Thymus (tissue), 14 donors: ENCODE data around the gene ZSCAN12. TPM values are rescaled to one million over a fixed set of nuclear protein-coding genes. Genes with fewer than 3 reads are reported as not detected.
"Not testable (repeated sequence)": the region's sequence is repeated elsewhere in the genome, so short reads cannot be mapped to it uniquely, and the experiment has no call there.

Experiments used
- DNase-seq, 9 donors: peaks; one replicate each; pipeline ENCODE4 v3.0.0-alpha.2; 2013; ENCODE audit warnings: low spot score in 9 of 9, low read depth in 6 of 9, missing footprints in 1 of 9
- H3K27ac ChIP-seq, 2 donors: one replicate each; pipeline ENCODE4 v1.5.1; 2013; ENCODE audit warnings: control low read depth in 1 of 2, low read depth in 1 of 2, low read length in 1 of 2, mild to moderate bottlenecking in 1 of 2, moderate library complexity in 1 of 2
- H3K27me3 ChIP-seq, 2 donors: one replicate each; pipeline ENCODE4 v1.5.1; 2013; ENCODE audit warnings: low read length in 1 of 2; ENCODE audit not compliant: control insufficient read depth in 2 of 2, insufficient read depth in 1 of 2
- H3K36me3 ChIP-seq, 2 donors: one replicate each; pipeline ENCODE4 v1.5.1; 2013; ENCODE audit warnings: low read length in 1 of 2, mild to moderate bottlenecking in 1 of 2, moderate library complexity in 1 of 2; ENCODE audit not compliant: control insufficient read depth in 2 of 2, insufficient read depth in 2 of 2
- H3K4me1 ChIP-seq, 2 donors: one replicate each; pipeline ENCODE4 v1.5.1; 2013; ENCODE audit warnings: low read length in 2 of 2; ENCODE audit not compliant: control insufficient read depth in 2 of 2, insufficient read depth in 2 of 2
- H3K4me3 ChIP-seq, 2 donors: one replicate each; pipeline ENCODE4 v1.5.1; 2013; ENCODE audit warnings: low read length in 2 of 2, control low read depth in 1 of 2, mild to moderate bottlenecking in 1 of 2
- H3K9me3 ChIP-seq, 2 donors: one replicate each; pipeline ENCODE4 v1.5.1; 2013; ENCODE audit warnings: low read length in 1 of 2, mild to moderate bottlenecking in 1 of 2; ENCODE audit not compliant: control insufficient read depth in 2 of 2, insufficient read depth in 1 of 2
- WGBS: extraction: QIAGEN DNeasy Blood & Tissue Kit; methylation state at CpG from one replicate; pipeline ENCODE4 v1.1.7; 2013; 5-methylcytosine and 5-hydroxymethylcytosine counted together
- long read RNA-seq, 10 donors: transcript quantifications; one replicate each; lab custom pipeline, GENCODE V29; 2026
- polyA plus RNA-seq: library from polyadenylated mRNA; stranded (reverse); fragments of 200-250 nt; gene quantifications from one replicate; pipeline ENCODE4 v1.2.3, GENCODE V29; 2013
- total RNA-seq: library from RNA; stranded (reverse); fragments of 120-200 nt; gene quantifications from one replicate; pipeline ENCODE4 v1.2.4, GENCODE V29; 2013
- donor health status: healthy.

Gene ZSCAN12
- 9.6 TPM for total RNA-seq
- 4.1 TPM for polyA plus RNA-seq
- long read RNA-seq, donor 1, result 0 reads
- long read RNA-seq, donor 2, result 0 reads
- long read RNA-seq, donor 3, result 0 reads
- long read RNA-seq, donor 4, partial matches to known transcripts, result 0 of 1 reads
- long read RNA-seq, donor 4, other reads (novel, unspliced or antisense), result 0 of 1 reads
- long read RNA-seq, donor 5, partial matches to known transcripts, result 0 of 3 reads
- long read RNA-seq, donor 5, other reads (novel, unspliced or antisense), result 0 of 3 reads
- long read RNA-seq, donor 6, result 0 reads
- long read RNA-seq, donor 7, partial matches to known transcripts, result 0 of 1 reads
- long read RNA-seq, donor 7, other reads (novel, unspliced or antisense), result 0 of 1 reads
- long read RNA-seq, donor 8, result 0 reads
- long read RNA-seq, donor 9, result 0 reads
- long read RNA-seq, donor 10, result 0 reads

GRCh38 chr6:28399350-28400121 is at the start of gene ZSCAN12:
TSS of gene ZSCAN12 (minus strand) at chr6:28399747. CDS start at chr6:28398405, 1,342 bp downstream.
- WGBS, result 2% methylated on average over 49 of the region's 49 CpGs
- H3K4me3 ChIP-seq, result peak within 1 kb of the TSS; percentile 77 to 100
- peaks cover 2 to 5% of the 10 kb centered on the region in 2 donors for H3K27me3 ChIP-seq
- H3K4me1 ChIP-seq, result peaks cover 10 to 12% of the 10 kb centered on the region in 2 donors
- peak within 1 kb of the TSS; percentile 69 to 80 for H3K27ac ChIP-seq
- peaks cover 14 to 22% of the 10 kb centered on the region in 2 donors for H3K36me3 ChIP-seq
- DNase-seq, result peak; percentile 67 to 95 (median 82)
- H3K9me3 ChIP-seq, result no peaks in the 10 kb centered on the region

DNA sequence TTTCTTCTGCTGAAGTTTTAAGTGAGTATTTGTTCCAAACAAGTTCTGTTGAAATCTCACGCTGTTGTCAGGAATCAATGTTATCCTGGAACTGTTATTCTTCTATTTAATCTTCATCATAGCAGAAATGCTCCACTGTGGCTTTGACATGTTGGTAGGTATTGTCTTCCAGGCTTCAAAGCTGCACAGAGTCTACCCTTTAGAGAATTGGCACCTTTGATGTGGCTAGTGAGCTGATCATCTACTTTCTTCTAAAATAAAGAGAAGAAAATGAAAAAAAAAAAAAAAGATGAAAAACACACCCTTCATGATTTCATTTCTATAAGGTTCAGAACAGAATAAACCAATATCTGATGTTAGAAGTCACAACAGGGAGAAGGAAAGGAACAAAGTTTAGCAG is 49.5 kb upstream of the ZSCAN12 start:
- Histone ChIP-seq H3K36me3 (no peaks in the 10 kb centered on the region), H3K27me3 (peaks cover 15% of the 10 kb centered on the region in 2 donors)
- WGBS, result 90% methylated on average over 1 of the region's 1 CpG

DNA sequence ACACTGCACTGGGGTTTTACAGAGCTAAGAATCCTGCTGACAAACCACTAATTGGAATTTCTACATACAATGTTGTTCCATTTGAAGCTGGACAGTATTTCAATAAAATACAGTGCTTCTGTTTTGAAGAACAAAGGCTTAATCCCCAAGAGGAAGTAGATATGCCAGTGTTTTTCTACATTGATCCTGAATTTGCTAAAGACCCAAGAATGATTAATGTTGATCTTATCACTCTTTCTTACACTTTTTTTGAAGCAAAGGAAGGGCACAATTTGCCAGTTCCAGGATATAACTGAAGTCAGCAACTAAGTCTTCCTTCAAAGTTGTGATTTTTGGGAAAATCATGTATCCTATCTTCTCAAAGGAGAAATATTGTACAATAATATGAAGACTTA is 48.0 kb upstream of the ZSCAN12 start:
- not testable (repeated sequence) for H3K36me3 ChIP-seq, DNase-seq, H3K4me1 ChIP-seq, H3K27ac ChIP-seq
- peaks cover 15 to 20% of the 10 kb centered on the region in 2 donors for H3K27me3 ChIP-seq
- H3K4me3 ChIP-seq, result peak overlapping the region in 1 of 2 donors; percentile 47
- peaks cover 2 to 13% of the 10 kb centered on the region in 2 donors for H3K9me3 ChIP-seq

More for the DNA sequence above, 49.5 kb upstream of the ZSCAN12 start:
- peaks cover 4 to 6% of the 10 kb centered on the region in 2 donors for H3K4me1 ChIP-seq
- peak in 3 of 9 donors; percentile 25 to 75 (median 41) for DNase-seq
- H3K9me3 ChIP-seq, result peaks cover 0 to 10% of the 10 kb centered on the region in 2 donors
- H3K4me3 ChIP-seq, result no peak overlapping the region
- H3K27ac ChIP-seq, result no peak overlapping the region

DNA sequence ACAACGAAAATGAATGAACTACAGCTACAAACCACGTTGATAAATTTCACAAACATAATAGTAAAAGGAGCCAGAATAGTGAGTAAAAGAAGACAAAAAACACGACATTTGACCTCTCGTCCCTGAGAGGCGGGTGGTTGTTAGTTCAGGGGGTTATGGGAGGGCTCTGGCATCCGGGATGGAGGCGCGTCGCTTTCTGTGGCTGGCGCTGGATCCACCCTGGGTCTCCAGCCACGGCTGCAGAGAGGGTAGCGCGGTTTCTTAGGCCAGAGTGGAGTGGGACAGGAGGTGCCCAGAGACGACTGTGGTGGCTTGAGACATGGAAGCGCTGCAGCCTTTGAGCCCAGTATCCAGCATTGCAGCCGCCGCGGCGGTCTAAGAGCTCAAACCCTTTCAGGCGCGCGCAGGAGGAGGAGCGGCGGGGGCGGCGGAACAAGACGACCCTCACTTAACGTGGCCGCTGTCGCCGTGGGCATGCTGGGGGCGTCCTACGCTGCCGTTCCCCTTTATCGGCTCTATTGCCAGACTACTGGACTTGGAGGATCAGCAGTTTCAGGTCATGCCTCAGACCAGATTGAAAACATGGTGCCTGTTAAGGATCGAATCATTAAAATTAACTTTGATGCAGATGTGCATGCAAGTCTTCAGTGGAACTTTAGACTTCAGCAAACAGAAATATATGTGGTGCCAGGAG is 47.4 kb upstream of the ZSCAN12 start:
- peak in 2 of 9 donors; percentile 13 to 40 for DNase-seq
- Histone ChIP-seq H3K4me1 (peaks cover 9 to 10% of the 10 kb centered on the region in 2 donors), H3K9me3 (peaks cover 2 to 13% of the 10 kb centered on the region in 2 donors), H3K27ac (no peak overlapping the region), H3K36me3 (no peaks in the 10 kb centered on the region), H3K27me3 (peaks cover 15 to 20% of the 10 kb centered on the region in 2 donors), H3K4me3 (peak overlapping the region; percentile 25 to 47)
- 5% methylated on average over 36 of the region's 36 CpGs for WGBS

- 95% methylated on average over 3 of the region's 3 CpGs for WGBS
- peaks cover 9 to 10% of the 10 kb centered on the region in 2 donors for H3K4me1 ChIP-seq
- not testable (repeated sequence) for H3K27ac ChIP-seq, DNase-seq, H3K36me3 ChIP-seq, H3K4me3 ChIP-seq
- H3K9me3 ChIP-seq, result peaks cover 2 to 13% of the 10 kb centered on the region in 2 donors
- H3K27me3 ChIP-seq, result peaks cover 15 to 20% of the 10 kb centered on the region in 2 donors
Observed at GRCh38 chr6:28444759-28445158, 45.2 kb upstream of the ZSCAN12 start.

DNA sequence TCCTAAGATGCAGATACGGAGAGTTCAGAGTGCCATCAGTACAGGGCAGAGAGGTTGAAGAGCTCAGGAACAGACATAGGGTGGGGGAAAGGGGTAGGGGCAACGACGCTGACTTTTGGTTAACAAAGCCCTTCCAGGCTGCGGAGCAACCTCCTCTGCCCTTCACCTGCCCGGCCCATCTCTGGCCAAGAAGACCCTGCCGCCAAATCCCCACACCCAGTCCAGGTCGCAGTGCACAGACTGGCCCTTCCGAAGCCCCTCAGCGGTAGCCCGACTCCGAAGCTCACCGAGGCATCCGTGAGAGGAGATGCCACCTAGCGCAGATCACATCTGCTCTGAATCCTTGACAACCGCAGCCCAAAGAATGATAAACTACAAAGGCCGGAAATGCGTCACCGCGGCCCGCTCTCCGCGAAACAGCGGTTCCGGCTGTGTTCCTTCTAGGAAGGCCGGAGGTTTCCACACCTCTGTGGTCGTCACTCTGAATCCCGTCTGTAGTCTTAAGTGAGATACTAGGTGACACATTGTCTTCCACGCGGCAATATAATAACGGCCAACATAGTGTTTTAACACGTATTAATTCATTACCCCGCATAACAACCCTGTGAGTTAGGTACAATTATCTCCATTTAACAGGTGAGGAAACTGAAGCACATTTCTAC is 43.7 kb upstream of the ZSCAN12 start, which contains the start of gene ZSCAN23:
Gene ZSCAN23, minus strand, starts transcription at position 380 of the 662 bp plus-strand sequence. CDS start 7,225 bp downstream, outside the sequence.
- WGBS, result under 1% methylated on average over 32 of the region's 32 CpGs
- DNase-seq, result peak; percentile 55 to 92 (median 74)
- H3K9me3 ChIP-seq, result peaks cover 2 to 13% of the 10 kb centered on the region in 2 donors
- peak within 1 kb of the TSS in 1 of 2 donors; percentile 41 for H3K27ac ChIP-seq
- H3K4me3 ChIP-seq, result peak within 1 kb of the TSS; percentile 39 to 70
- H3K36me3 ChIP-seq, result no peaks in the 10 kb centered on the region
- peaks cover 15 to 20% of the 10 kb centered on the region in 2 donors for H3K27me3 ChIP-seq
- peaks cover 9 to 10% of the 10 kb centered on the region in 2 donors for H3K4me1 ChIP-seq

DNA sequence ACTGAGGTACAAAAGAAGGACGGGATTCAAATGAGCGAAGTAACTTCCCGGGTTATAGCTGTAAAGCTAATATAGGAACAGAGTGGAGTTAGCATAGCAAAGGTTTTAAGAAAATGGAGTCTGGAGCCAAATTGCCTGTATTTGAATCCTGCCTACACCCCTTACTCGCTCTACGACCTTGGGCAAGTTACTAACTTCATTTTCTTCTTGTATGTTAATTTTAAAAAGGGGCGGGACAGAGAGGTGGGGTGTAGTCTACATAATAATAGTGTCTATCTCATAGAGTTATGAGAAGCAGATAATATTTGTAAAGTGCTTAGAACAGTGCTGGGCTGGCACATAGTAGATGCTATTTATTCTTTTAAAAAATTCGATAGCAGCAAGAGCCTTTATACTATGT is 43.0 kb upstream of the ZSCAN12 start:
- Histone ChIP-seq H3K36me3 (no peaks in the 10 kb centered on the region), H3K4me3 (peak overlapping the region; percentile 39 to 70), H3K27me3 (peaks cover 15 to 20% of the 10 kb centered on the region in 2 donors), H3K9me3 (peaks cover 2 to 13% of the 10 kb centered on the region in 2 donors), H3K4me1 (peaks cover 9 to 10% of the 10 kb centered on the region in 2 donors), H3K27ac (no peak overlapping the region)
- WGBS, result 80% methylated on average over 7 of the region's 7 CpGs
- DNase-seq, result no peak

DNA sequence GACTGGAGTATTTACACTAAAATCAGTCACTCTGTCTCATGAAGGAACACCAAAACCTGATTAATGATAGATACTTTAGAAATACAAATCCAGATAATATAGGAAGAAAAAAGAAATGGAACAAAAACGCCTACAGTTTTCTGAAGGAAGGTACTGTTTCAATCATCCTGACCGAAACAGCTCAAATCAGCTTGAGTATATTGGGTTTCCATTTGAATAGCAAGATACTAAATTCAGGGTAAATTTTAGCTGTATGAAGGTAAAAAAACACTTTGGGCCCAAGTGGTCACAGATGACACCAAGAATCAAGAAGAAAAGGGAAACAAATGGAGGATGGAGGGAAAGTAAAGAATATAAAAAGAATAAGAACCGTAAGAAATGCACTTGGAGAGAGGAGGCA is 36.9 kb upstream of the ZSCAN12 start:
- no peak for DNase-seq
- Histone ChIP-seq H3K27ac (no peak overlapping the region), H3K36me3 (no peaks in the 10 kb centered on the region), H3K9me3 (no peaks in the 10 kb centered on the region), H3K27me3 (no peaks in the 10 kb centered on the region), H3K4me1 (no peaks in the 10 kb centered on the region), H3K4me3 (no peak overlapping the region)
- 82% methylated on average over 3 of the region's 3 CpGs for WGBS
